CD4-positive, alpha-beta T cell treated with Interferon alpha-2 for 1 hour (primary cell): Measurements from ENCODE around the gene SMKR1.
"Not testable (repeated sequence)": the region's sequence is repeated elsewhere in the genome, so short reads cannot be mapped to it uniquely, and the experiment has no call there.

ENCODE experiments used
- DNase-seq, 2 donors: peaks; one replicate each; pipeline ENCODE4 v3.0.0-alpha.2; 2020 to 2022

The SMKR1 gene

GRCh38 chr7:129489491-129489890, 12.8 kb upstream of the SMKR1 start:
- no peak for DNase-seq

GRCh38 chr7:129492391-129492790, 9.9 kb upstream of the SMKR1 start:
- DNase-seq, result no peak

- peak in 1 of 2 donors; percentile 31 for DNase-seq
Measured at GRCh38 chr7:129493555-129493954, 8.8 kb upstream of the SMKR1 start.

GRCh38 chr7:129494041-129494440, 8.3 kb upstream of the SMKR1 start:
- peak in 1 of 2 donors; percentile 39 for DNase-seq

- no peak for DNase-seq
Measured at GRCh38 chr7:129495987-129496386, 6.3 kb upstream of the SMKR1 start.

- no peak for DNase-seq
Measured at GRCh38 chr7:129496653-129497052, 5.7 kb upstream of the SMKR1 start.

GRCh38 chr7:129497156-129497555, 5.2 kb upstream of the SMKR1 start:
- no peak for DNase-seq

- no peak for DNase-seq
Measured at GRCh38 chr7:129498021-129498420, 4.3 kb upstream of the SMKR1 start.

GRCh38 chr7:129499999-129500398, 2.3 kb upstream of the SMKR1 start:
- peak in 1 of 2 donors; percentile 22 for DNase-seq

GRCh38 chr7:129502708-129503685, 666 bp downstream of the SMKR1 start:
- no peak for DNase-seq

GRCh38 chr7:129503725-129504124, 1.4 kb downstream of the SMKR1 start:
- DNase-seq, result no peak

- no peak for DNase-seq
Measured at GRCh38 chr7:129512192-129512591, 9.9 kb downstream of the SMKR1 start.

GRCh38 chr7:129513546-129513945, 11.2 kb downstream of the SMKR1 start:
- DNase-seq, result no peak

- DNase-seq, result no peak
Measured at GRCh38 chr7:129514683-129515082, 12.4 kb downstream of the SMKR1 start.

GRCh38 chr7:129515381-129515780, 13.1 kb downstream of the SMKR1 start:
- DNase-seq, result no peak

GRCh38 chr7:129517931-129518330, 15.6 kb downstream of the SMKR1 start:
- no peak for DNase-seq

- DNase-seq, result no peak
Measured at GRCh38 chr7:129519464-129519863, 17.1 kb downstream of the SMKR1 start.

GRCh38 chr7:129522088-129522970, 20.0 kb downstream of the SMKR1 start:
- DNase-seq, result no peak

- DNase-seq, result no peak
Measured at GRCh38 chr7:129522971-129523340, 20.6 kb downstream of the SMKR1 start.

GRCh38 chr7:129523924-129524323, 21.6 kb downstream of the SMKR1 start:
- DNase-seq, result no peak

- not testable (repeated sequence) for DNase-seq
Measured at GRCh38 chr7:129524405-129524804, 22.1 kb downstream of the SMKR1 start.

GRCh38 chr7:129525225-129525862, 23.0 kb downstream of the SMKR1 start:
- no peak for DNase-seq

- no peak for DNase-seq
Measured at GRCh38 chr7:129529643-129530042, 27.3 kb downstream of the SMKR1 start.
